Rectal smooth muscle tissue (tissue), 1 donor: ENCODE results near the gene CTAG1B.
"Not testable (repeated sequence)": the region's sequence is repeated elsewhere in the genome, so short reads cannot be mapped to it uniquely, and the experiment has no call there.

Source experiments
- H3K27ac ChIP-seq: one replicate; pipeline ENCODE4 v1.7.0; 2013; ENCODE audit warnings: low read depth, low read length, inconsistent platforms
- H3K27me3 ChIP-seq: one replicate; pipeline ENCODE4 v1.7.0; 2013; ENCODE audit warnings: low read length; ENCODE audit not compliant: control insufficient read depth, insufficient read depth
- H3K36me3 ChIP-seq: one replicate; pipeline ENCODE4 v1.7.0; 2013; ENCODE audit warnings: low read length; ENCODE audit not compliant: control insufficient read depth, insufficient read depth
- H3K4me1 ChIP-seq: one replicate; pipeline ENCODE4 v1.7.0; 2013; ENCODE audit warnings: low read length; ENCODE audit not compliant: control insufficient read depth, insufficient read depth
- H3K4me3 ChIP-seq: one replicate; pipeline ENCODE4 v1.7.0; 2013; ENCODE audit warnings: low read length
- H3K9ac ChIP-seq: one replicate; pipeline ENCODE4 v1.7.0; 2013; ENCODE audit warnings: low read length

CTAG1B gene

DNA sequence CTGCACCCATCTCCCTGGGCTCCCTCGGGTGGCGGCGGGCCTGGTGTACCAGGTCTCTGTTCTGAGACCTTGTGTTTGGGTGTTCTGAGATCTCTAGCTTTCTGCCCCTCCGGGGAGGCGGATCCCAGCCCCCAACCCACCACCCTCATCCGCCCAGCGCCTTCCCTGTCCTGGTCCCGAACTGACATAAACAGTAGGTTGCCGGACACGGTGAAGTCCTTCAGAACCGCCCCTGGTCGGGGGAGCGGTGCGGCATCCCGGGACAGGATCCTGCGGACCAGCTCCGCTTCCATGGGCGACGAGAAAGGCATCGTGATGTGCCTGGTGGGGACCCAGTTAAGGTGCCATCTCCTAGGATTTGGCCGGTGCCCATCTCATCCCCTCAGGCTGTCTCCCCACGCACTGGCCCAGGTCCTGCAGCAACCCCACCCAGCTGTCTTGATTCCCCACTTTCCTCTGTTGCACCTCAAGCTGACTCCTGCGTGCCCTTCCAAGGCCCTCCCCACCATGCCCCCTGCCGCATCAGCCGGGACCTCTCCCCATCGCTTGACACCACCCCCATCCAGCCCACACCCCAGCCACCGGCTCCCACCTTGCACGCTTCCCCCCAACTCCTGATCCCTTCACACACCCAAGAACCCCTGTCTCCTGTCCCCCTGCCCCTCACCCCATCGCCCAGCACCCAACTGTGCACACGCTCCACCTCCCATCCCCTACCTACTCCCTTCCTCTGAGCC, 33.4 kb upstream of the CTAG1B start:
- Histone ChIP-seq H3K4me1 (no peaks in the 10 kb centered on the region), H3K36me3 (no peaks in the 10 kb centered on the region), H3K4me3 (no peak overlapping the region), H3K27ac (no peak overlapping the region), H3K9ac (no peak overlapping the region), H3K27me3 (no peaks in the 10 kb centered on the region)

DNA sequence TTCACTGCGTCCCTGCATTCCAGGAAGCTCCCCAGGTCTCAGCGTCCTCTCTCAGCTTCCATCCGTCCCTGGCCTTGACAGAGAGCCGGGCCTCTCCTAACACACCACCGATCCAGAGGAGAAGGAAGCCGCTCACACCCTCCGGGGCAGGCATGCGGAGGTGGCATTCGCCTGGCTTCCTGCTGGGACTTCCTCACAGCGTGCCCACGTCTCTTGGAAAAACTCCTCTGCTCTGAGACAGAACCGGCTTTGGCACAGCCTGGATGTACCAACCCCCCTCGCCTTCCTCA, 31.1 kb upstream of the CTAG1B start:
- H3K27me3 ChIP-seq: no peaks in the 10 kb centered on the region

DNA sequence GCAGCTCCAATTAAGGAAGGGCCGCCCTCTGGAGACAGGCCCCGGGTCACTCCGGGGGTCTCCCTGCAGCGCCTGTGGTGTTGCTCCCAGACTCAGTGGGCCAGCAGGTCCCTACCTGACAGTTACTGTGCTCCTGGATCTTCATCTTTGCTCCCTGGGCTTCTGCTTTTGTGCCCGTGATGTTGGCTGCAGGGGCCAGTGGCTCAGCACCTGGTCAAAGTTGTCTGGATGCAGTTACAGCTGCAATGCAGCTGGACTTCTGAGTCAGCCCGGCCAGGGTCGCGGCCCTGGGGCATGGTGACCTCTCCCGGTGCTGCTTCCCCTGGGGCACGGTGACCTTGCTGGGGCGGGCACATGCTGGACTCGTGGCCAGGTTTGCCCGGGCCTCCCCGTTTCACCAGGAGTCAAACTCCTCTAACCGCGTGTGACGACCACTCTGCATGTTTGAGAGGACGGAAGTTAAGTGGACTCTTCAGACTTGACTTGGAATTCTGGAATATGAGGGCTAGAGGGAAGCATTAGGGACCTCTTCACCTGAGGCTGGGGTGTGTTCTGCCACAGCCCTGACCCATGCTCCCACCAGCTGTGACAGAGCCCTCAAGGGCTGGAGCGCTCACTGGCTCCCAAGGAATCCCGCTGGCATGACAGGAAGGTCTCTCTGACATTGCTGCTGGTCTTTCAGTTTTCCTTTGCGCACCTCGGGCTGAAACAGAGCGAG, 30.6 kb upstream of the CTAG1B start:
- Histone ChIP-seq H3K9ac (no peak overlapping the region), H3K27ac (no peak overlapping the region), H3K4me3 (no peak overlapping the region), H3K27me3 (no peaks in the 10 kb centered on the region), H3K36me3 (no peaks in the 10 kb centered on the region), H3K4me1 (no peaks in the 10 kb centered on the region)

More for the DNA sequence above, 31.1 kb upstream of the CTAG1B start:
- H3K36me3 ChIP-seq: no peaks in the 10 kb centered on the region
- no peak overlapping the region for H3K9ac ChIP-seq
- no peaks in the 10 kb centered on the region for H3K4me1 ChIP-seq
- H3K27ac ChIP-seq: no peak overlapping the region
- no peak overlapping the region for H3K4me3 ChIP-seq

DNA sequence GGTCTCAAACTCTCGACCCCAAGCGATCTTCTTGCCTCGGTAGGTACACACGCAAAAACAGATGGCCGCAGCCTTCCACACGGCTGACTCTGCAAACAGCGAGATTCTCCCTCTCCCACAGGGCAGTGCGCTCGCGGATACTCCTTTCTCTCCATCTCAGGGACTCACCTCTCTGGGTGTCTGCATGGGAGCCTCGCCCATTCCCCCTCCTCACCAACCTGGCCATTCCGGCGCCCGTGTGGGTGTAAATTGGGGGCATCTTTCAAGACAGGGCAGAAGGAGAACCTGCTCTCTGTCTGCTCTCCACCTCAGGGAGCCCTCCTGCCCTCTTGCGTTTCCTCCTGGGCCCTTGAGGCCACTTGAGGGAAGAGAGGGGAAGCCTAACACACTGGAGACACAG, 29.8 kb upstream of the CTAG1B start:
- no peaks in the 10 kb centered on the region for H3K36me3 ChIP-seq
- no peak overlapping the region for H3K27ac ChIP-seq
- no peak overlapping the region for H3K4me3 ChIP-seq
- H3K9ac ChIP-seq: no peak overlapping the region
- no peaks in the 10 kb centered on the region for H3K4me1 ChIP-seq
- no peaks in the 10 kb centered on the region for H3K27me3 ChIP-seq

DNA sequence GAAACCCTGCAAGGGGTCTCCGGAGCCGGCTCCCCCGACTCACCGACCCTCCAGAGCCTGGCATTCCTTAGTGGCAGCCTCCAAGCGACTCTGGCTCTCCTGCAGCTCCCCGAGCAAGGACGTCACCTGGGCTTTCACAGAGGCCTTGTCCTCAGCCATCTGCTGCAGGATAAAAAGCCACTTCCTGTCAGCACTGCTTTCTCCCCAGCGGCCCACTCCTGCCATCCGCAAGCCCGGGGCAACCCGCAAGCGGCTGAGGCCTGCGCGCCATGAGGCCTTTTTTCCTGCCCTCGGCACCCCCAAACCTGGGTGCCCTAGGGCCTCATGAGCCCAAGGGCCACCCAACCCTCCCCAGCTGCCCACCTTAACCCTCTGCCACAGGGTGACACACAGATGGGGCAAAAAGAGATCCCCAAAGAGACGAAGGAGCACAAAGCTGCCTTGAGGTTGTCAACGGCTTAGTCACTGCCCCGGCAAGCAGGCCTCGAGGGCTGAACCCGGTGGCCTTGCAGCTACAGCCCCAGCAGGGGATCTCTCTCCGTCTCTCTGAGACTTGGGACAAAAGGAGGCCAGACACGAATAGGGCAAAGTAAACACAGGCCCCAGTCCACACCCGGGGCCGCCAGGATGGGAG, 26.8 kb upstream of the CTAG1B start:
- H3K4me3 ChIP-seq, H3K9ac ChIP-seq, H3K27me3 ChIP-seq, H3K4me1 ChIP-seq, H3K27ac ChIP-seq, H3K36me3 ChIP-seq: not testable (repeated sequence)

DNA sequence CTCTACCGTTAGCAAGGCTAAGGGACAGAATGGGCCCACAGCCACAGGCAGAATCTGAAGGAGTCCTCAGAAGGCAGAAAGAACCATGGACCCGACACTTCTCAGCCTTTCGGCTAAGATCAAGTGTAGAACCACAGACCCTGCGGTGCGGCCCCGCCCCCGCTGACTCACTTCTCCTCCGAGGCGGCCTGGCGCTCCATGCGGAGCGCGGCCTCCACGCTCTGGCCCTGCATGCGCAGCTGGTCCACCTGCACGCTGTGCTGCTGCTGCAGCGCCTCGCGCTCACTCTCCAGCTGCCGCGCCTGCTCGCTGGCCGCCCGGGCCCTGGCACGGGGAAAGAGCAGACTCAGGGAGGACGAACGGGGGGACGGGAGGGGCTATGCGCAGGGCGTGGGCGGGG, 24.6 kb upstream of the CTAG1B start:
- not testable (repeated sequence) for H3K36me3 ChIP-seq, H3K27me3 ChIP-seq, H3K9ac ChIP-seq, H3K4me3 ChIP-seq, H3K27ac ChIP-seq, H3K4me1 ChIP-seq

DNA sequence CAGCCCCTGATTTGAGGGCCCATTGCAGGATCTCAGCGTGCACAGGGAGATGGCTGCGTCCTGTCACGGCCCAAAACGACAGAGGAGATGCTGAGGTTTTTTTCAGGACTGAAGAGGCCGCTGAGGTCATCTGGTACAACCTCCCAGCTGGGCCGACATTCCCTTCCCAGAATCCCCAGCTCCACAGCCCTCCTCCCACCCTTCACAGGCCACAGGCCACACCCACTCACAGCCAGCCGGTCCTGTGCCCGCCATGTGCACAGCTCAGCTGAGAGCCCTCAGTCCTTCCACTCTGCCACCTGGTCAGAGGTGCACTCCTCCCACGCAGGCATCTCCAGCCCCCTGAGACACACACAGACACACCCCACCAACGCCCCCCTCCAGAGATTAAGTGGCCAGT, 22.7 kb upstream of the CTAG1B start:
- H3K4me1 ChIP-seq, H3K4me3 ChIP-seq, H3K9ac ChIP-seq, H3K27ac ChIP-seq, H3K36me3 ChIP-seq, H3K27me3 ChIP-seq: not testable (repeated sequence)

DNA sequence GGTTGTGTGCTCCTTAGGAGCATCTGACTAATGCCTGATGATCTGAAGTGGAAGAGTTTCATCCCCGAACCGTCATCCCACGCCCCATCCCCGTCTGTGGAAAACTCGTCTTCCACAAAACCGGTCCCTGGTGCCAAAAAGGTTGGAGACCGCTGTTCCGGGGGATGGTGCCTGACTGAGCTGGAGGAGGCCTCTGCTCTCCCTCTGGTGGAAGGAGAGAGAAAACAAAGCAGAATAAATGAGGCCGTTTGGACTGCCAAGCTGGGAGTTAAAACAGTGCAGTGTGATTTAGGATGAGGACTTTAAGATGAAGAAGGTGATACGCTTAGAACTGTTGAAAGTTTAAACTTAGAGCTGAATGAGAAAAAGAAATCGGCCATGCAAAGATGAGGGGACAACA, 14.6 kb upstream of the CTAG1B start:
- H3K36me3 ChIP-seq, H3K27me3 ChIP-seq, H3K4me1 ChIP-seq, H3K27ac ChIP-seq, H3K9ac ChIP-seq, H3K4me3 ChIP-seq: not testable (repeated sequence)

DNA sequence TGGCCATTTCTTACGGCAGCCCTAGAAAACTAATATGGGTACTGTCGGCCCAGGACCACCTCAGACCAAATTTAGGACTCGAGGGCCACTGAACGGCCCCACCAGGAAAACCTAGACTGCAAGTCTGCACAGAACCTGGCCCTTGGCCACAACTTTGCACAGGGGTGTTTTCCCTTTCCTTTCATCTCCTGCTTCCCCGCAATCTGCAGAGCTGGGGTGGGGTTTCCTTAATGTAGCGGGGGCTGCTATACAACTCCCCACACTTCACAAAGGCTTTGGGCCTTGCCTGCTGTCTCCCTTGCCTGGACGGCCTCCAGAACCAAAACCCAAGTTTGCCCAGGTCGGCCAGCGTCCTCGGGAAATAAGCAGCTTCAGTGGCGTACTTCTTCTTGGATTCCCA, 11.9 kb upstream of the CTAG1B start:
- H3K27ac ChIP-seq: not testable (repeated sequence)

DNA sequence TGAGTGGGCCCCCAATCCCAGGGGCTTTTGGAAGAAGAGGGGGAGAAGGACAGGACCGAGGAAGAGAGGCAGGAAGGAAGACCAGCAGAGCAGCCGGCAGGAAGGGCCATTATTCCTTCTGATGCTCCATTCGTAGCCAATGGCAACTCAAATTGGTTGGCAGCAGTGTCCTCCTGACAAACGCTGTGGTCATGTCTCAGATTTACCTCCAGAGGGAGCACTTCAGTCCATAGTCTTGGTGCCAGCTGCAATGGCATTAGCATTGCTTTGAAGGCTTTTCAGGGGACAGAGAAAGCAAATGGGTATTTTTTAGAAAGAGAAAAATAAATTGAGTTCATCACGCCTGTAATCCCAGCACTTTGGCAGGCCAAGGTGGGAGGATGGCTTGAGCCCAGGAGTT, 9.9 kb upstream of the CTAG1B start:
- H3K27ac ChIP-seq, H3K36me3 ChIP-seq, H3K4me3 ChIP-seq, H3K9ac ChIP-seq, H3K27me3 ChIP-seq, H3K4me1 ChIP-seq: not testable (repeated sequence)

More for the DNA sequence above, 11.9 kb upstream of the CTAG1B start:
- H3K9ac ChIP-seq, H3K4me3 ChIP-seq, H3K27me3 ChIP-seq, H3K4me1 ChIP-seq, H3K36me3 ChIP-seq: not testable (repeated sequence)

DNA sequence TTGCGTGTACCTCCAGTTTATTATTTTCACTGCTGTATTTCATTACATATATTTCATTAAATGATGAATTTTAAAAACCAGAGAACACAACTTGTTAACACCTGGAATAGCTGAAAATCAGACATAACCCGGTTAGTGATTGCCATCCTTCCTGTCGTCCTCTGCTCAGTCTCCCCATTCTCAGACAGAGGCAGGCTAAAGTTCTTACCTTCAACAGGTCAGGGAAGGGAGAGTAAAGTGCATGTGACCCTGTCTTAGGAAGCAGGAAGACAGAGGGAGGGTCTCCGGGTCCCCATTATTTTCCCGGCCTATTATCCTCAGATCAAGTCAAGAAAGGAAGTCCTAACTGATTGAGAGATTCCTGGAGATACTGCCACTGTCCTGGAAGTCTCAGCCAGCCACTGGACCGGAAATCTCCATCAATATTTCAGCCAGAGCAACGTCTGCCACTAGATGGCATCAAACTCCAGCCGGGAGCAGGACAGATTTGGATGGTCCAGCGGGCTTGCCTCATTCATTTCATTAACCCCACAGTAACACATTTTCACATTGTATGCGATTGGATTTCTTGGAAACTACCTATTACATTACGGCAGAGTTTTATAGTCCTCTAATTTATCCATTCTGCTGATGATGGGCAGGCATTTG, 1.8 kb upstream of the CTAG1B start:
- H3K27me3 ChIP-seq, H3K36me3 ChIP-seq, H3K4me3 ChIP-seq, H3K4me1 ChIP-seq, H3K27ac ChIP-seq, H3K9ac ChIP-seq: not testable (repeated sequence)

DNA sequence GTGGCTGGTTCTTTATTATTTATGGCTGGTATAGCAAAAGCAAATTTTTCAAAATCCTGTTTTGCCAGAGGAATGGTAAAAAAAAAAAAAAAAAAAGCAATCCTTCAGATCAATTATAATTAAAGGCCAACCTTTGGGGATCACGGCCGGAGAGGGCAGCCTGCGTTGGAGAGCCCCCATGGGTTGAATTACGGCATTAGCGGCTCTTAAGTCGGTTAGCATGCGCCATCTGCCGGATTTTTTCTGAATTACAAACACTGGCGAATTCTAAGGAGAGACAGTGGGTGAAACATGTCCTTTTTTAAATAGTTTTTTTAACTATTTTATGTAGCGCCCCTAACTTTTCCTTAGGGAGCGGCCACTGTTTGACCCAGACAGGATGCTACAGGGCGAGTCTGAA, 5.5 kb downstream of the CTAG1B start:
- H3K27me3 ChIP-seq, H3K4me3 ChIP-seq, H3K27ac ChIP-seq, H3K36me3 ChIP-seq, H3K4me1 ChIP-seq, H3K9ac ChIP-seq: not testable (repeated sequence)
